Stimulated activated effector memory CD8-positive, alpha-beta T cell treated with anti-CD3 and anti-CD28 coated beads, Interleukin-12 subunit alpha, Interleukin-12 subunit beta, amount 100 ng/mL, for 72 hours (primary cell): ENCODE results near the gene IBA57.
A peak's percentile ranks its signal among the peaks of the same experiment; 100 is the strongest.

Experiments
- ATAC-seq: fragments of 150-1000 bp; cut with Tn5 transposase; 2 replicates; pipeline ENCODE4 v1.10.0; 2021
- DNase-seq, 2 donors: peaks; one replicate each; pipeline ENCODE4 v3.0.0; 2021 to 2022; ENCODE audit warnings: low spot score in 2 of 2
- H3K27ac Mint-ChIP-seq: one replicate; pipeline ENCODE4 v1.8.0; 2022; ENCODE audit warnings: mild to moderate bottlenecking, mixed read lengths
- H3K36me3 Mint-ChIP-seq: one replicate; pipeline ENCODE4 v1.8.0; 2022; ENCODE audit warnings: mild to moderate bottlenecking, mixed read lengths
- H3K4me1 Mint-ChIP-seq: one replicate; pipeline ENCODE4 v1.8.0; 2022; ENCODE audit warnings: mixed read lengths
- H3K4me3 Mint-ChIP-seq: one replicate; pipeline ENCODE4 v1.8.0; 2022; ENCODE audit warnings: mild to moderate bottlenecking, mixed read lengths
- H3K9me3 Mint-ChIP-seq: one replicate; pipeline ENCODE4 v1.8.0; 2022; ENCODE audit warnings: mixed read lengths

Gene IBA57

DNA sequence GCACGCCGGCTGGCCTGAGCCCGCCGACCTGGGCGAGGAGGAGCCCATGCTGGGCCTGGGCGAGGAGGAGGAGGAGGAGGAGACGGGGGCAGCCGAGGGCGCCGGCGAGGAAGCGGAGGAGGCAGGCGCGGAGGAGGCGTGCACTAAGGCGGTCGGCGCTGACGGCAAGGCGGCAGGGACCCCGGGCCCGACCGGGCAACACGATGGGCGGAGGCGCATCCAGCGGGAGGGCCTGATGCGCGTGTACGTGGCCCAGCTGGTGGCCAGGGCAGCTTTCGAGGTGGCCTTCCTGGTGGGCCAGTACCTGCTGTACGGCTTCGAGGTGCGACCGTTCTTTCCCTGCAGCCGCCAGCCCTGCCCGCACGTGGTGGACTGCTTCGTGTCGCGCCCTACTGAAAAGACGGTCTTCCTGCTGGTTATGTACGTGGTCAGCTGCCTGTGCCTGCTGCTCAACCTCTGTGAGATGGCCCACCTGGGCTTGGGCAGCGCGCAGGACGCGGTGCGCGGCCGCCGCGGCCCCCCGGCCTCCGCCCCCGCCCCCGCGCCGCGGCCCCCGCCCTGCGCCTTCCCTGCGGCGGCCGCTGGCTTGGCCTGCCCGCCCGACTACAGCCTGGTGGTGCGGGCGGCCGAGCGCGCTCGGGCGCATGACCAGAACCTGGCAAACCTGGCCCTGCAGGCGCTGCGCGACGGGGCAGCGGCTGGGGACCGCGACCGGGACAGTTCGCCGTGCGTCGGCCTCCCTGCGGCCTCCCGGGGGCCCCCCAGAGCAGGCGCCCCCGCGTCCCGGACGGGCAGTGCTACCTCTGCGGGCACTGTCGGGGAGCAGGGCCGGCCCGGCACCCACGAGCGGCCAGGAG, 7.2 kb upstream of the IBA57 start:
- peaks cover 5% of the 10 kb centered on the region for H3K36me3 Mint-ChIP-seq
- DNase-seq (no peak), ATAC-seq (no peak)
- no peak overlapping the region for H3K27ac Mint-ChIP-seq
- no peak overlapping the region for H3K4me3 Mint-ChIP-seq
- peaks cover 24% of the 10 kb centered on the region for H3K4me1 Mint-ChIP-seq
- H3K9me3 Mint-ChIP-seq = no peaks in the 10 kb centered on the region

- DNase-seq (no peak), ATAC-seq (no peak)
- Mint-ChIP-seq H3K4me1 (peaks cover 27% of the 10 kb centered on the region), H3K9me3 (no peaks in the 10 kb centered on the region), H3K4me3 (no peak overlapping the region), H3K36me3 (peaks cover 7% of the 10 kb centered on the region), H3K27ac (no peak overlapping the region)
Measured at GRCh38 chr1:228159008-228159665, 6.5 kb upstream of the IBA57 start.

DNA sequence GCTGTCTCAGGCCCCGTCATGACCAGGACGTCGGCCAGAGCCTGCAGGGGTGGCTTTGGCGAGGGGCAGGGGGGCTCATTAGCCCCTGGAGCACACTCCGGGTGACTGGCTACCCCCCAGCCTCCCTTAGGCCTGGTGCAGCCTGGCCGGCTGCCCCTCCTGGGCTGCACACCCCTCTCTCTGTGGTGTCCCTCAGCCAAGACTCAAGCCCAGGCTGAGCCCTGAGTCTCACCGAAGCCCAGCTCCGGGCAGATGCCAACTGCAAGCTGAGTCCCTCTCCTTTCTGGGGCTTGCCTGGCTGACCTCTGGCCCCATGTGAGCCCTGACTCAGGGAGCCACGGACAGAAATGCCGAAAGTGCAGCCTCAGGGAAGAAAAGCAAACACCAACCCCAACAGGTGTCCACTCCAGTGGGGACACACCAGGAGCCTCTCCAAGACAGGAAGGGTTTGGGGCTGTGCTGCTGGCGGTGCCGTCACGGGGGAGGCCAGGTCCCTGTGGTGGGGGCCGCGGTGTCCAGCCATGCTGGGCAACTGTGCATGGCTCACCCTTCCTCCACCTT, 5.3 kb upstream of the IBA57 start:
- Mint-ChIP-seq H3K9me3 (no peaks in the 10 kb centered on the region), H3K4me1 (peaks cover 24% of the 10 kb centered on the region), H3K36me3 (peaks cover 12% of the 10 kb centered on the region), H3K4me3 (no peak overlapping the region), H3K27ac (no peak overlapping the region)
- no peak for DNase-seq
- no peak for ATAC-seq

GRCh38 chr1:228161362-228161761, 4.2 kb upstream of the IBA57 start:
- peaks cover 22% of the 10 kb centered on the region for H3K36me3 Mint-ChIP-seq
- ATAC-seq = no peak
- peak overlapping the region; percentile 63 for H3K27ac Mint-ChIP-seq
- no peaks in the 10 kb centered on the region for H3K9me3 Mint-ChIP-seq
- DNase-seq = no peak
- H3K4me1 Mint-ChIP-seq = peaks cover 23% of the 10 kb centered on the region
- no peak overlapping the region for H3K4me3 Mint-ChIP-seq

DNA sequence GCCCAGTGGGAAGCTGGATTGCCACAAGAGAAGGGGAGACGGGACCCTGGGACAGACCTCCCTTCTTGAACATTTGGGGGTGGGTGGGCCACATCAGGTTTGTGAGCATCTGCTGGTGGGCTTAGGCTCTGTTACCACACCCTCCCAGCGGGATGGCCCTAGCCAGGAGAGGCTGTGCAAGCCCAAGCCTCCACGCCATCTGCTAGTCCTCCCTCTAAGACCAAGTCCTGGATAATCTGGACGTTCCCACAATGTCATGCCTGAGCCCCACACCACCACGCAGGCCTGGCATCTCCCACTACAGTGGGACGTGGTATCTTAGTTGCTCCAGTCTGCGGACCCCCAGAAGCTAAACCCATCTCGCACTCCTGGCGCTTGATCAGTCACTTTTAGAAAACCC, 3.7 kb upstream of the IBA57 start:
- ATAC-seq (no peak), DNase-seq (no peak)
- Mint-ChIP-seq H3K4me3 (no peak overlapping the region), H3K4me1 (peaks cover 28% of the 10 kb centered on the region), H3K27ac (peak overlapping the region; percentile 63), H3K36me3 (peaks cover 26% of the 10 kb centered on the region), H3K9me3 (no peaks in the 10 kb centered on the region)

DNA sequence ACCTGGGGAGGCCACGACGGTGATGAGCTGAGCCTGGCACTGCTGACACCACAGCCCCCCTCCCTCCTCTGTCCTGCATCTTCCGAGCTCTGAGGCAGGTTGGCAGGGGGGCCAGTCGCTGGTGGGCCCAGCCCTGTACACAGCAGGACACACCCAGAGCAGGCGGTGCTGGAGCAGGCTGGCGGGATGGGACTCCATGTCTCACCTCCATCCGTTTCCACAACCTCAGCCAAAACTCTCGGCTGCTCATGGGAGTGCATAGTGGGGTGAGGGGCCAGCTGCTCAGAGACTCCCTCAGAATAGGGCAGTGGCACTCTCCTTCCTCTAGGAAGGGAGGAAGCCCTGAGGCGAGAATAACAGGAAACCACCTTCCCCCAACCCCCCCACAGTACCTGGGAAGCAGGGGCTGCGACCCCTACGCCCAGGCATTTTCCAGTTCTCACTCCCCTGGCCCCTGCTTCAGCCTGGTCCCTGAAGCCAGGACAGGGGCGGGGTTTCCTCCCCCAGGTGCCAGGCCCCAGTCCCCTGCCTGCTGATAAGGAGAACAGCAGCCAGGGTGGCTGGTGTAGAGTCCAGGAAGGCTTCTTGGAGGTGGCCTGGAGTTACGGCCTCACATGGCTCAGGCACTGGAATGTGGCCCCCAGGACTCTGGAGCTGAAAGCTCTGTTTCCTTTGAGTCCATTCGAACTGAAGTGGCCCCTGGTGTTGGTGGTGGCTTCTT, 3.2 kb upstream of the IBA57 start:
- Mint-ChIP-seq H3K4me3 (no peak overlapping the region), H3K4me1 (peaks cover 29% of the 10 kb centered on the region), H3K27ac (peak overlapping the region; percentile 63), H3K9me3 (no peaks in the 10 kb centered on the region), H3K36me3 (peaks cover 28% of the 10 kb centered on the region)
- ATAC-seq (no peak), DNase-seq (no peak)

DNA sequence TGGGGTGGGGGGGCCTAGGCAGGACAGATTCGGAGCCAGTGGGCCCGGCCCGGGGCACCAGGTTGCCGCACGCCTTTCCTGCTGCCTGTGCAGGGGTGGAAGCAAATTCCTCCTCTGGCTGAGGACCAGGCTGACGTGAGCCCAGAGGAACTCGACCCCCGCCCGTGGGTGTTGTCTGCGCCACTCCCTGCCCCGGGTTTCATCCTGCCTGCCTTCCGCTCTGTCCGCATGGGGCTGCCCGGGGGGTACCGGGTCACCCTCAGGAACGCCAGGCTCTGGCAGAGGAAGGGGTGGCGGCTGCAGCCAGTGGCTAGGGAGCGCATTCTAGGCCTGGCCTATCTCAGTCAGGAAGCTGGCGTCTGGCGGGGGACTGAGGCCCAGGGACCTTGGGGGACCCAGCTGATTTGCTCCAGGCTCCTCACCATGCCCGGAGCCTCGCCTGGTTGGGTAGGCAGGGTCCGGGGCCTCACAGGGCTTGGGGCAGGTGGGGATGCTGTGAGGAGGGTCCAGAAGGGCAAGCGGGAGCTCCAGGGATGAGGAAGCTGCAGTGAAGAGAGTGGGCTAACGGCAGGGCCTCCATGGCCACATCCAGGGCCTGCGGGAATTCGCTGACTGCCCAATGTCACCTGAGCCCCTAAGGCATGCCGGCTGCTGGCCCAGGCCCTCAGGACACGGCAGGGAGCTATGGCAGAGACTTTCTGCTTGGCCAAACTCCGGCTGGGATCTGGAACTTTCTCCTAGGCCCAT, 2.4 kb upstream of the IBA57 start:
- no peak for ATAC-seq
- no peak for DNase-seq
- Mint-ChIP-seq H3K4me3 (no peak overlapping the region), H3K27ac (peak overlapping the region; percentile 63), H3K36me3 (peaks cover 28% of the 10 kb centered on the region), H3K4me1 (peaks cover 35% of the 10 kb centered on the region), H3K9me3 (no peaks in the 10 kb centered on the region)

GRCh38 chr1:228163776-228164519, 1.7 kb upstream of the IBA57 start:
- ATAC-seq = no peak
- peak overlapping the region; percentile 84 for H3K27ac Mint-ChIP-seq
- H3K4me3 Mint-ChIP-seq = peak overlapping the region; percentile 71
- peaks cover 42% of the 10 kb centered on the region for H3K4me1 Mint-ChIP-seq
- peaks cover 28% of the 10 kb centered on the region for H3K36me3 Mint-ChIP-seq
- DNase-seq = no peak
- H3K9me3 Mint-ChIP-seq = no peaks in the 10 kb centered on the region

DNA sequence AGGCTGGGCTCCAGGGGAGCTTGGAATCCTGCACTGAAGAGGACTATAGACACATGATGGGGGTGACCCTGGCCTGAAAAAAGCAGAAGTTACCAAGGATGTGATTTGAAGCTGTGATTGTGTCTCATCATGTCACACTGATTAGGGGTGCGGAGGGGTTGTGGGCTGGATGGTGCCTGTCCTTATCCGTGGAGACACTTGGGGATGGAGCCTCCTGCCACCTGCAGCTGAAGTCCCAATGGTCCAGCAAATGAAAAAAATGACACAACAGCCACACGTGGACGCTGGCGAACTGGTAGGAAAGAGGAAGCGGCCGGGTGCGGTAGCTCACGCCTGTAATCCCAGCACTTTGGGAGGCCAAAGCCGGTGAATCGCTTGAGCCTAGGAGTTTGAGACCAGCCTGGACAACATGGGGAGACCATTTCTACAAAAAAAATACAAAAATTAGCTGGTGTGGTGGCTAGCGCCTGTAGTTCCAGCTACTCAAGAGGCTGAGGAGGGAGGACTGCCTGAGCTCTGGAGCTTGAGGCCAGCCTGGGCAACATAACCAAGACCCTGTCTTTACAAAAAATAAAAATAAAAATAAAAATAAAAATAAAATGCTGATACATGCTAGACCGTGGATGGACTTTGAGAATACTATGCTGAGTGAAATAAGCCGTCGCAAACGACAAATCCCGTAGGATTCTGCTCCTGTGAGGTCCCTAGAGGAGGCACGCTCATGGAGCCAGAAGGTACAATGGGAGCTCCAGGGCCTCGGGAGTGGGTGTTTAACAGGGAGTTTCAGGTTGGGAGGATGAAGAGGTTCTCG, 838 bp upstream of the IBA57 start:
- Mint-ChIP-seq H3K4me3 (peak overlapping the region; percentile 71), H3K27ac (peak overlapping the region; percentile 84), H3K36me3 (peaks cover 28% of the 10 kb centered on the region), H3K9me3 (no peaks in the 10 kb centered on the region), H3K4me1 (peaks cover 46% of the 10 kb centered on the region)
- ATAC-seq (no peak), DNase-seq (no peak)

- H3K4me3 Mint-ChIP-seq = peak overlapping the region; percentile 71
- peak overlapping the region; percentile 84 for H3K27ac Mint-ChIP-seq
- peaks cover 46% of the 10 kb centered on the region for H3K4me1 Mint-ChIP-seq
- H3K36me3 Mint-ChIP-seq = peaks cover 28% of the 10 kb centered on the region
- DNase-seq (peak; percentile 56 to 82), ATAC-seq (peak; percentile 85)
- no peaks in the 10 kb centered on the region for H3K9me3 Mint-ChIP-seq
Measured at GRCh38 chr1:228166170-228166936, 749 bp downstream of the IBA57 start.

GRCh38 chr1:228168563-228169270, 3.1 kb downstream of the IBA57 start:
- no peaks in the 10 kb centered on the region for H3K9me3 Mint-ChIP-seq
- H3K4me1 Mint-ChIP-seq = peaks cover 52% of the 10 kb centered on the region
- DNase-seq (no peak), ATAC-seq (no peak)
- peak overlapping the region; percentile 71 for H3K27ac Mint-ChIP-seq
- peaks cover 28% of the 10 kb centered on the region for H3K36me3 Mint-ChIP-seq
- H3K4me3 Mint-ChIP-seq = no peak overlapping the region

DNA sequence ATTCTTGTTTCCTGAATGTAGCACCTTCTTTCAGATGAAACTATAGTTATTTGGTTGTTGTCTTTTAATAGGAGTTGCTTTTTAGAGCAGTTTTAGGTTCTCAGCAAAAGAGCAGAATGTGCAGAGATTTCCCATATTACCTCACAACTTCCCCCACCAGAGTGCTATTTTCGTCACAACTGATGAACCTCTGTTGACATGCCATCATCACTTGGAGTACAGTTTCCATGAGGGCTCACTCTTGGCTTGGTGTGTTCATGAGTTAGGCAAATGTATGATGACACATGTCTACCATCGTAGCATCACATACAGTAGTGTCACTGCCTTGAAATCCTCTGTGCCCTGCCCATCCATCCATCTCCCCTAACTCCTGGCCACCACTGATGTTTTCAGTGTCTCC, 3.7 kb downstream of the IBA57 start:
- H3K27ac Mint-ChIP-seq = peak overlapping the region; percentile 71

More for the DNA sequence above, 3.7 kb downstream of the IBA57 start:
- Mint-ChIP-seq H3K4me3 (no peak overlapping the region), H3K4me1 (peaks cover 46% of the 10 kb centered on the region), H3K36me3 (peaks cover 23% of the 10 kb centered on the region), H3K9me3 (no peaks in the 10 kb centered on the region)
- no peak for ATAC-seq
- no peak for DNase-seq
